GM19240 (cell line): ENCODE results near the gene FHIP1A.
"Not testable (repeated sequence)": the region's sequence is repeated elsewhere in the genome, so short reads cannot be mapped to it uniquely, and the experiment has no call there.

ENCODE experiments used
- DNase-seq: peaks from one replicate; pipeline ENCODE4 v3.0.0; 2011; ENCODE audit warnings: low spot score; ENCODE audit not compliant: insufficient read length

The FHIP1A gene

GRCh38 chr4:151408630-151409469 lies at the start of gene FHIP1A:
Gene FHIP1A (plus strand): TSS chr4:151409176. CDS start chr4:151566260, 157,084 bp downstream.
- peak; percentile 53 for DNase-seq

GRCh38 chr4:151359576-151359975 lies 49.4 kb upstream of the FHIP1A start:
- DNase-seq = no peak

GRCh38 chr4:151361126-151361525 lies 47.9 kb upstream of the FHIP1A start:
- DNase-seq = no peak

GRCh38 chr4:151361966-151362365 lies 47.0 kb upstream of the FHIP1A start:
- DNase-seq = no peak

- peak; percentile 71 for DNase-seq
These were observed 46.4 kb upstream of the FHIP1A start for GRCh38 chr4:151362404-151363164.

GRCh38 chr4:151376540-151376939 lies 32.4 kb upstream of the FHIP1A start:
- no peak for DNase-seq

GRCh38 chr4:151389311-151389710 lies 19.7 kb upstream of the FHIP1A start:
- no peak for DNase-seq

GRCh38 chr4:151389799-151390198 lies 19.2 kb upstream of the FHIP1A start:
- DNase-seq = not testable (repeated sequence)

- no peak for DNase-seq
These were observed 13.1 kb upstream of the FHIP1A start for GRCh38 chr4:151395873-151396272.

GRCh38 chr4:151400343-151400742 lies 8.6 kb upstream of the FHIP1A start:
- no peak for DNase-seq

GRCh38 chr4:151401739-151402138 lies 7.2 kb upstream of the FHIP1A start:
- no peak for DNase-seq

- no peak for DNase-seq
These were observed 6.7 kb upstream of the FHIP1A start for GRCh38 chr4:151402145-151402865.

- no peak for DNase-seq
These were observed 5.3 kb upstream of the FHIP1A start for GRCh38 chr4:151403656-151404055.

- DNase-seq = not testable (repeated sequence)
These were observed 4.2 kb upstream of the FHIP1A start for GRCh38 chr4:151404802-151405201.

GRCh38 chr4:151407018-151407417 lies 2.0 kb upstream of the FHIP1A start:
- no peak for DNase-seq

- DNase-seq = peak; percentile 66
These were observed 1.3 kb upstream of the FHIP1A start for GRCh38 chr4:151407466-151408379.

- DNase-seq = no peak
These were observed 671 bp upstream of the FHIP1A start for GRCh38 chr4:151408380-151408629.

GRCh38 chr4:151409470-151410313 lies 716 bp downstream of the FHIP1A start:
- no peak for DNase-seq

GRCh38 chr4:151415978-151416377 lies 7.0 kb downstream of the FHIP1A start:
- DNase-seq = no peak

- DNase-seq = no peak
These were observed 8.2 kb downstream of the FHIP1A start for GRCh38 chr4:151417164-151417571.
